Measurements from ENCODE around the gene SYNPR.
A peak's percentile ranks its signal among the peaks of the same experiment; 100 is the strongest.

The SYNPR gene

DNA sequence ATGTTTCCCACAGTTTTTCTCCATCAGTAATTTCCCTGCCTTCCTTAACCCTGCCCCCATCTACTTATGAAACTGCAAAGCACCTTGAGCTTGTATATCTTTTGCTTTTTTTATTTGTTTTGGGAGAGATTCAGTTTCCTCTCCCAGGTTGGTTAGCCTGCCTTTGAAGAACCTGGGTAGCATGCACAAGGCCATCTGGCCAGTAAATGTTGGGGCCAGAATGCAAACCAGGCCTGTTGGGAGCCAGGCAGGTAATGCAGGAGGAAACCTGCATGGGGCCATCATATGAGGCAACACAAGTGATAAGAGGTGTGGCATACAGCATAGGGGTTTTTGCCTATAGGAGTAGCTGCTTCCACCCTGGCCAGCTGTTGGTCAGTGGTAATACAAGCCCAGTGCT is 17.7 kb downstream of the SYNPR start:
- Histone ChIP-seq H3K4me3 (no peak overlapping the region), H3K36me3 (no peaks in the 10 kb centered on the region), H3K4me1 (no peaks in the 10 kb centered on the region), H3K9ac (no peak overlapping the region), H3K9me3 (replicated peaks in 1 of 11) (peaks cover 15 to 34% (median 22%) of the 10 kb centered on the region in 11 experiments), H3K27me3 (no peaks in the 10 kb centered on the region), H4K20me1 (no peaks in the 10 kb centered on the region), H3K4me2 (no peak overlapping the region), H3K27ac (no peak overlapping the region)
- TF ChIP-seq Cebpa-rat (IDR thresholded peaks at IDR 0.05), result no peak

DNA sequence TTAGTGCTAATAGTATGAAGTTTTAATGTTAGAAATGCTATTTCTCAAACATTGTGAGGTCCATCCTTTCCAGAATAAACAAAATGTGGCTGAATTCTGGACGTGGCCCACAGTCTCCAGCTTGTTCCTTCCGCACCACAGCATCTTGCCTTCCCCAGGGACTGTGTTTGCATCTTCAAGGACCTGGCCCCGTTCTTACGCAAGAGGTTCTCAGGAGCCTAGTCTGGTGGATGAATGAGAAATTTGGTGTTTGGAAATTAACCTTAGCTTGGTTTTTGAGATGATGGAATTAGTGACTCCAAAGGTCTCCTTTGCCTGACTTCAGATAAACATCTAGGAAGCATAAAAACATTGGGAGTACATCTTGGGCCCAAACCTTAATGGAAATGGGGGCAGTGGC is 18.1 kb downstream of the SYNPR start:
- peak in 3 of 11 experiments; percentile 17 to 72 (median 18); a peak in 2 of 22 replicates for TF ChIP-seq Cebpa-rat (IDR thresholded peaks at IDR 0.05)
- no peak overlapping the region for H3K9ac ChIP-seq
- peaks cover 15 to 34% (median 22%) of the 10 kb centered on the region in 11 experiments for H3K9me3 ChIP-seq (replicated peaks in 1 of 11)
- H3K27me3 ChIP-seq, result no peaks in the 10 kb centered on the region
- no peak overlapping the region for H3K4me3 ChIP-seq
- H3K4me1 ChIP-seq, result no peaks in the 10 kb centered on the region
- H3K4me2 ChIP-seq, result no peak overlapping the region
- H4K20me1 ChIP-seq, result no peaks in the 10 kb centered on the region
- no peak overlapping the region for H3K27ac ChIP-seq
- no peaks in the 10 kb centered on the region for H3K36me3 ChIP-seq

DNA sequence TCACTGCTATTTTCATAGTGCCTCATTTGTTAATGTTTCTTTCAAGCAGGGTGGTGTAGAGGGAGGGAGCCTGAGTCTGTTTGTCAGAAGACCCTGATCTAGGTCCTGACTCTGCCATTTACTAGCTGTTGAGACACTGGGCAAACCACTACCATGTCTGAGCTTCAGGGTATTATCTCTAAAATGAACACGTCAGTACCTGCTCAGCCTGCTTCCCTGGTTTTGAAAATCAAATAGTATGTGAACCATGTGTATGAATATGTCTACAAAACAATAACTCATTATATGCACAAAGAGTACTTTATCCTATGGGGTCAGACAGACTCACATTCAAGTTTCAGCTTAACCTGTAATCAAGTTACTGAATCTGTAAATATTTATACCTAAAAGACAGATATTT is 25.1 kb downstream of the SYNPR start:
- Histone ChIP-seq H3K4me3 (no peak overlapping the region), H4K20me1 (no peaks in the 10 kb centered on the region), H3K4me1 (no peaks in the 10 kb centered on the region), H3K9me3 (replicated peaks in 1 of 11) (peaks cover 5 to 15% (median 8%) of the 10 kb centered on the region in 11 experiments), H3K27ac (no peak overlapping the region), H3K9ac (no peak overlapping the region), H3K36me3 (no peaks in the 10 kb centered on the region), H3K27me3 (no peaks in the 10 kb centered on the region), H3K4me2 (no peak overlapping the region)
- no peak for TF ChIP-seq Cebpa-rat (IDR thresholded peaks at IDR 0.05)

DNA sequence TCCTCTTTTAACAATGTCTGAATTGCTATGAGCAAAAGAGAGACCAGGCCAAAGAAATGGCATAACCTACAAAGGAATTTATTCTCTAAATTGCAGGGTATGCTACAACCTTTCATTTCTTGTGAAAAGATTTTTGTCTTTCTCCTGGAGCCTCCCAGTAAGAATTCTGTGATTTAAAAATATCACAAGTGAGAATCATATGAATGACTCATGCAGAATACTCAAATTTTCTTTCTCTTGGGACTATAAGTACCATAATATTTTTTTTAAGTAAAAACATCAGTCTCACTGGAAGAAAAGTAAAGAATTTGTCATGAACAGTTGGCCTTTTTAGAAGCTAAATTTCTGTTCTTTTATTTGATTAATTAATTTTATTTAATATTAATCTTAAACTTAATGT is 26.3 kb downstream of the SYNPR start:
- TF ChIP-seq Cebpa-rat (IDR thresholded peaks at IDR 0.05), result no peak

DNA sequence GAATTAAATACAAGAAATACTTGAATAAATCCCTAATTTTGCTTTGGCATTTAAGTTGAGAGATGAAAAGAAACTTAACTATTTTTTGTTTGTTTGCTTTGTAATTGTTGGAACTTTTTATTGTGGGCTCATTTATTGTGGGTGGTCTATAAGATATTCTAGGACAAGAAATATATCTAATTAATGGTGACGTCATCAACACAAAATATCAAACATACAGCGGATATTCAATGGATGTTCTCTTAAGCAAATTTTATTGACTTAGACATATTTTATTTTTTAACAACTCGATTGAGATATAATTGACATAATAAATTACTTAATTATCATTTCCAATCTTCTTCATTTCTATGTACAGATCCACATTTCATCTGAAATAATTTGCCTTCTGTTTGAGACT is 30.0 kb downstream of the SYNPR start:
- no peaks in the 10 kb centered on the region for H3K27me3 ChIP-seq
- no peak overlapping the region for H3K4me3 ChIP-seq
- TF ChIP-seq Cebpa-rat (IDR thresholded peaks at IDR 0.05), result no peak

More for the DNA sequence above, 26.3 kb downstream of the SYNPR start:
- no peak overlapping the region for H3K27ac ChIP-seq
- H3K4me3 ChIP-seq, result no peak overlapping the region
- H3K27me3 ChIP-seq, result no peaks in the 10 kb centered on the region
- H3K4me2 ChIP-seq, result no peak overlapping the region
- H3K4me1 ChIP-seq, result no peaks in the 10 kb centered on the region
- peaks cover 0 to 4% (median 0%) of the 10 kb centered on the region in 11 experiments; a peak in 4 of 22 replicates for H3K9me3 ChIP-seq (replicated peaks in 1 of 11)
- H3K36me3 ChIP-seq, result no peaks in the 10 kb centered on the region
- no peaks in the 10 kb centered on the region for H4K20me1 ChIP-seq
- H3K9ac ChIP-seq, result no peak overlapping the region

DNA sequence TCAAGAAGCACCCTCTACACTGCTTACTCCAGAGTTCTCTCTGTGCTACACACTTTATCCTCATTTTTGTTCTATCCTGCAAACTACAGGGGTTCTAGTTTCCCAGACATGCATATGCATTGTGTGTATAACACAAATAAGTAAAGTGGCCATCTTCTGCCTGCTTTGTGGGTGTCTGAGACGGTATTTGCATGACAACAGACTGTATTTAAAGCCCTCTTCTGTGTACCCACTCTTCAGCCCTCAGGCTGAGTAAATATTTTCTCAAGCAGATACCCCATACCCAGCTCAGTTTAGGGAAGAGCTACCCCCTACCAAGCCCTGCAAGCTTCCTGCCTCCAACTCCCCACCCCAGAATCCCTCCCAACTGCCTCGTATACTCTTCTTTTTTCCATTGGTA is 31.7 kb downstream of the SYNPR start:
- no peak overlapping the region for H3K27ac ChIP-seq
- no peaks in the 10 kb centered on the region for H3K27me3 ChIP-seq
- H3K4me2 ChIP-seq, result no peak overlapping the region
- H3K9ac ChIP-seq, result no peak overlapping the region
- no peaks in the 10 kb centered on the region for H3K36me3 ChIP-seq
- no peaks in the 10 kb centered on the region for H4K20me1 ChIP-seq
- no peak overlapping the region for H3K4me3 ChIP-seq
- TF ChIP-seq Cebpa-rat (IDR thresholded peaks at IDR 0.05), result no peak
- peaks cover 0 to 4% (median 1%) of the 10 kb centered on the region in 11 experiments; a peak in 5 of 22 replicates for H3K9me3 ChIP-seq (replicated peaks in 1 of 11)
- H3K4me1 ChIP-seq, result no peaks in the 10 kb centered on the region

More for the DNA sequence above, 30.0 kb downstream of the SYNPR start:
- Histone ChIP-seq H3K9ac (no peak overlapping the region), H3K36me3 (no peaks in the 10 kb centered on the region), H3K27ac (no peak overlapping the region), H3K4me2 (no peak overlapping the region), H4K20me1 (no peaks in the 10 kb centered on the region), H3K4me1 (no peaks in the 10 kb centered on the region), H3K9me3 (replicated peaks in 1 of 11) (no peaks in the 10 kb centered on the region)

DNA sequence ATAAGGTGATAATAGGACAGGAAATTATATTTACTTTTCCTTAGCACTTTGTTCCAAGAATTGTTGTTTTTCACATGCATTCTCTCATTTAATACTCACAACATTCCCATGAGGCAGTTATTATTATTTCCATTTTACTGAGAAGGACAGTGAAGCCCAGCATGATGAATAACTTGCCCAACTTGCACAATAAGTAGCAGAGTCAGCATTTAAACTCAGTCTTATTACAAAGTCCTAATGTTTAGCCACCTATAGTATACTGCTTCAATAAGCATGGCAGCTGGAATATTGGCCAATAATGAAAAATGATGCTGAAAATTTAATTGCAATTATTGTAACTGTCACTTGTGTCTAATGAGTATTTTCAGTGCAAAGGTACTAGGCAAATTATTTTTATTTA is 45.7 kb downstream of the SYNPR start:
- no peak overlapping the region for H3K9ac ChIP-seq
- peaks cover 0 to 2% (median 0%) of the 10 kb centered on the region in 11 experiments; a peak in 2 of 22 replicates for H3K9me3 ChIP-seq (replicated peaks in 1 of 11)
- H4K20me1 ChIP-seq, result no peaks in the 10 kb centered on the region
- peaks cover 0 to 14% (median 3%) of the 10 kb centered on the region in 10 experiments; a peak in 6 of 20 replicates for H3K4me1 ChIP-seq
- TF ChIP-seq Cebpa-rat (IDR thresholded peaks at IDR 0.05), result no peak
- H3K4me3 ChIP-seq, result no peak overlapping the region
- no peaks in the 10 kb centered on the region for H3K36me3 ChIP-seq
- H3K4me2 ChIP-seq, result no peak overlapping the region
- no peaks in the 10 kb centered on the region for H3K27me3 ChIP-seq
- H3K27ac ChIP-seq, result no peak overlapping the region

DNA sequence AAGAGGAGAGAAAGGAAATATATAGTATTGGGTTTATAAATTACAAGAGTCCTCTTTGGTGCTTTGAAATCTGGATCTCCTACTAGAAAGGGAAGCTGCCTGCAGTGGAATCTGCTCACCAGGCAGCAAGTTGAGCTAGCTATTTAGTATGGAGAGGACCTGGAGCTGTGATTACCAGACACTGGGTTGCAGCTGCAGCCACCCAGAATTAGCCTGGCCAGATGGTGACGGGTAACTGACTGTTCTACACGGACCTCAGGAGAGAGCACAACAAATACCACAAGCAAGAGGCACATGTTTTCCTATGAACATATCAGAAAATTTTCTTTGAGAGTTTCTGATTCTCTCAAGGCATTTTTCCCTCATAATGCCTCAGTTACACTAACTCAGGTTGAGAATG is 46.5 kb downstream of the SYNPR start:
- Histone ChIP-seq H3K36me3 (no peaks in the 10 kb centered on the region), H3K4me1 (peaks cover 0 to 14% (median 3%) of the 10 kb centered on the region in 10 experiments; a peak in 6 of 20 replicates), H3K27ac (no peak overlapping the region), H3K27me3 (no peaks in the 10 kb centered on the region), H3K4me3 (no peak overlapping the region), H3K9ac (no peak overlapping the region), H3K9me3 (replicated peaks in 1 of 11) (no peaks in the 10 kb centered on the region), H4K20me1 (no peaks in the 10 kb centered on the region), H3K4me2 (peak overlapping the region in 3 of 11 experiments; percentile 17 to 29 (median 24); a peak in 4 of 22 replicates)
- no peak for TF ChIP-seq Cebpa-rat (IDR thresholded peaks at IDR 0.05)

DNA sequence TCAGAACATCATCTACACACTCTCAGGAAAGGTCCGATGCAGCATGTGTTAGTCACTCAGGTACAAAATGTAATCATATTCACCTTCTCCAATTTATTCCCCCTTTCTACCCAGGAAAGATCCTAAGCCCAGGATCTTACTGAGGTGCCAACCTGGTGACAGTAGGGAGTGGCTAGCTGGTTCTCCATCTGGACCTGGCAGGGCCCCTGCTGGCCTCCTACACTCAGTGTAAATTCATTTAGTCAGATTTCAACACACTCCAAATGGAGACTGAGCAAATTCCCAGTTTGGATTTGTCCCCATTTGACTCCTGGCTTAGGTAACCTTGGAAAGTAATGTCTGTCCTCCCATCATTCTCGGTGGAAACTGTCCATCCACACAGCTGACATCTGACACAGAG is 47.3 kb downstream of the SYNPR start:
- Histone ChIP-seq H3K4me2 (no peak overlapping the region), H3K36me3 (no peaks in the 10 kb centered on the region), H3K27ac (no peak overlapping the region), H3K9ac (no peak overlapping the region), H3K9me3 (replicated peaks in 1 of 11) (no peaks in the 10 kb centered on the region), H3K4me3 (no peak overlapping the region), H3K27me3 (no peaks in the 10 kb centered on the region), H4K20me1 (no peaks in the 10 kb centered on the region), H3K4me1 (peaks cover 0 to 14% (median 3%) of the 10 kb centered on the region in 10 experiments; a peak in 6 of 20 replicates)
- no peak for TF ChIP-seq Cebpa-rat (IDR thresholded peaks at IDR 0.05)

DNA sequence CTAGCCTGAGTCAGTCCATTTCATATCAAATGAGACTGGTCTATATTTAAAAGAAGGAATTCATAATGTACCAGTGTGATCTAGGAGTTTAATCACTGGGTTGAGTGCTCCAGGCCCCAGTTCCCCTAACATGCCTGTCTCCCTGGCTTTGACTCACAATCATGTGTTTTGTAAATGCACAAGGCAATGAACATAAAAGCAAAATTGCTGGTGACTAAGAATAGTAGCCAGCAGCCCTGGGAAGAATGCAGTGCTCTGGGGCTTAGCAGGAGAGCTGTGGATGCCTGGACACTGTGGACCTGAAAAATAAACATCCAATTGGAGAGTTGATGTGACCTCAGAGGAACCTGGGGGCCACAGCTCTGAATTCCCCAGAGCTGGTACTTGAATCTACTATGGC is 50.3 kb downstream of the SYNPR start:
- Histone ChIP-seq H3K9me3 (replicated peaks in 1 of 11) (no peaks in the 10 kb centered on the region), H3K36me3 (no peaks in the 10 kb centered on the region), H3K27ac (no peak overlapping the region), H3K9ac (no peak overlapping the region), H3K4me1 (peaks cover 0 to 7% (median 2%) of the 10 kb centered on the region in 10 experiments; a peak in 2 of 20 replicates), H4K20me1 (no peaks in the 10 kb centered on the region), H3K4me2 (no peak overlapping the region), H3K4me3 (no peak overlapping the region), H3K27me3 (no peaks in the 10 kb centered on the region)
- no peak for TF ChIP-seq Cebpa-rat (IDR thresholded peaks at IDR 0.05)
